22Rv1 (cell line): ENCODE results near the gene ZNF101.
A peak's percentile ranks its signal among the peaks of the same experiment; 100 is the strongest.

ENCODE experiments used
- H3K27ac ChIP-seq: fragments of 450-650 bp; 2 replicates; pipeline ENCODE4 v1.5.1; 2017
- ZFX ChIP-seq: fragments of 450-650 bp; IDR thresholded peaks from 2 replicates; pipeline ENCODE4 v1.6.1; 2017; ENCODE audit warnings: antibody characterized with exemption, borderline replicate concordance
- TF ChIP-seq, protein P1 (sequence below): fragments of 450-650 bp; IDR thresholded peaks from 2 replicates; pipeline ENCODE4 v1.5.1; 2017; ENCODE audit warnings: mild to moderate bottlenecking

ZNF101 gene

DNA sequence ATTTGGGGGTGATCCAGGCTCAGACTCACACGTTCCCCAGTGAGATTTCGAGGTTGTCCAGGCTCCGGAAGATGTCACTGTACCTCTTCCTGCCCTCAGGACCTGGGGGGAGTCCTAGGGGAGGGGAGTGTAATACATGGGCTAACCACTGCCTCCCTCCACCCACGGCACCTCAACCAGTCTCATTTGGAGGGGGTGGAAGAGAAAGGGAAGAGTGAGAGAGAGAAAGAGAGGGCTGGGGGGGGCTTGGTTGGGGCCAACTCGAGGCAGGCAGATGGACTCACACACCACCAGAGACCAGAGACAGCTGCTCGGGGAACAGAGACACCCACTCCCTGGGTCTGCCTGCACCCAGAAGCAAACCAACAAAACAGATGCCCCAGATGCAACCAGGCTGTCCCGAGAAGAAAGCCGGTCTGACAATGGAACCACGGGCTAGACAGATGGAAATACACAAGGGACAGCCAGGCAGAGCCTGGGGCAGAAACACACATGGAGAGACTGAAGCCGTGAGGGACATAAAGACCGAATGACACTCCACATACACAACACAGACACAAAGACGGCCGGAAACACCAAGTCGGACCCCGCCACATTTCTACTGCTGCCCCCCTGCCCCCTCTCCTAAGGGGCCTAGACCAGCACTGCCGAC is 26.0 kb upstream of the ZNF101 start:
- TF ChIP-seq, protein P1, sequence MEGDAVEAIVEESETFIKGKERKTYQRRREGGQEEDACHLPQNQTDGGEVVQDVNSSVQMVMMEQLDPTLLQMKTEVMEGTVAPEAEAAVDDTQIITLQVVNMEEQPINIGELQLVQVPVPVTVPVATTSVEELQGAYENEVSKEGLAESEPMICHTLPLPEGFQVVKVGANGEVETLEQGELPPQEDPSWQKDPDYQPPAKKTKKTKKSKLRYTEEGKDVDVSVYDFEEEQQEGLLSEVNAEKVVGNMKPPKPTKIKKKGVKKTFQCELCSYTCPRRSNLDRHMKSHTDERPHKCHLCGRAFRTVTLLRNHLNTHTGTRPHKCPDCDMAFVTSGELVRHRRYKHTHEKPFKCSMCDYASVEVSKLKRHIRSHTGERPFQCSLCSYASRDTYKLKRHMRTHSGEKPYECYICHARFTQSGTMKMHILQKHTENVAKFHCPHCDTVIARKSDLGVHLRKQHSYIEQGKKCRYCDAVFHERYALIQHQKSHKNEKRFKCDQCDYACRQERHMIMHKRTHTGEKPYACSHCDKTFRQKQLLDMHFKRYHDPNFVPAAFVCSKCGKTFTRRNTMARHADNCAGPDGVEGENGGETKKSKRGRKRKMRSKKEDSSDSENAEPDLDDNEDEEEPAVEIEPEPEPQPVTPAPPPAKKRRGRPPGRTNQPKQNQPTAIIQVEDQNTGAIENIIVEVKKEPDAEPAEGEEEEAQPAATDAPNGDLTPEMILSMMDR = no peak
- TF ChIP-seq ZFX = no peak
- peak overlapping the region; percentile 80 for H3K27ac ChIP-seq

DNA sequence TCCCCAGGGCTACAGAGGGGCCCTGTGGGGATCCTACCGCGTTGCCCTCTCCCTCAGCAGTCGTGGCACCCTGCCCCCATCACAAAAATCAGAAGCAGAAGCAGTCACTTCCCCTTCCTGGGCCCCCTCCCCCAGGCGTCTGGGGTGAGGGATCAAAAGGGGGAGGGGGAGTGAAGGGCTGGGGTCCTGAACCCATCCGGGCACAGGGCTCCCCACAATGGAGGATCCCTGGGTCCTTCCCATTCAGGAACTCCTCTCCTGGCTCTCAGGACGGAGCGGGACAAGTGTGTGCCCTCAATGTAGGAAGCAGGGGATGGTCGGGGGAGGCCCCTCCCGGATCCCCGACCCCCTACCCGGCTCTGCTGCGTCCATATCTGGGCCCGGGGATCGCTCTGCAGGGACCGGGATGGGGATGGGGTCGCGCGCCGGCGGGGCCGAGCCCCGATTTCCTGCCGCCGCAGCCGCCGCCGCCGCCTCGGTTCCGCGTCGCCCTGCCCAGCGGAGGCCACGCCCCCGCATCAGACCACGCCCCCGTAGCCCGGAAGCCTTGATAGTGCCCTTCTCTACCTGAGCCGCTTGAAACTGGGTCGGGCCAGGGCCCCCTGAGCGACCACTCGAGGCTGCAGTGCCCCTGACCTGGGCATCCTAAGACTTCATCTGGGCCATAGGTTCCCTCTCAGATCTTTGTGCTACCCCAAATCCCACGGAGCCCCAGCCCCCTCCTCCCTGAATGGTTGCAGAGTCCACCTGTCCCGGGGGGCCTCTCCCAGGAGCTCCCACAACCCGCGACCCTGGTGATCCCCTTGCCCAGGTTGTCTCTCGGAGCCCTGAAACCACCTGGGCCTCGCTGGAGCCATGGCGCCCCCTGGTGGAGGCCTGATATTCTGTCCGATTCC is 25.2 kb upstream of the ZNF101 start, which contains the start of gene GMIP:
Gene GMIP (minus strand): TSS at position 500 of the 896 bp plus-strand sequence. CDS start 128 bp downstream, at position 372.
- no peak for TF ChIP-seq ZFX
- TF ChIP-seq, protein P1 = peak; percentile 94

DNA sequence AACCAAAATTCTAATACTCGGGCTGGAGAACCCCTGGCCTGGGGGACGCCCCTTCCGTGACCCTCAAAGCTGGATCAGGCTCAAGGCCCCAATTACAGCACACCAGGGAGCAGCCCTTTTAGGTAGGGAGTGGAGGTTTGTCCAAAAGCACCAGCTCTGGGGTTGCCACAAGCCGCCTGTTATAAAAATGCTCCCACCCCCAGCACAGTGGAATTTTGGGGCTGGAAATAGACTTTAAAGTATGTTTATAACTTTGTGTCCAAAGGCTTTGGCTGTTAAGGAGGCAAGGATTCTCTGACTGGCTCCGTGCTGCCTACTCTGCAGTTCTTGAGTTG is 24.6 kb upstream of the ZNF101 start:
- TF ChIP-seq, protein P1 = peak; percentile 59
- no peak for TF ChIP-seq ZFX
- H3K27ac ChIP-seq = peak overlapping the region; percentile 80

More for the DNA sequence above, 25.2 kb upstream of the ZNF101 start, which contains the start of gene GMIP:
- H3K27ac ChIP-seq = peak within 1 kb of the TSS; percentile 80

DNA sequence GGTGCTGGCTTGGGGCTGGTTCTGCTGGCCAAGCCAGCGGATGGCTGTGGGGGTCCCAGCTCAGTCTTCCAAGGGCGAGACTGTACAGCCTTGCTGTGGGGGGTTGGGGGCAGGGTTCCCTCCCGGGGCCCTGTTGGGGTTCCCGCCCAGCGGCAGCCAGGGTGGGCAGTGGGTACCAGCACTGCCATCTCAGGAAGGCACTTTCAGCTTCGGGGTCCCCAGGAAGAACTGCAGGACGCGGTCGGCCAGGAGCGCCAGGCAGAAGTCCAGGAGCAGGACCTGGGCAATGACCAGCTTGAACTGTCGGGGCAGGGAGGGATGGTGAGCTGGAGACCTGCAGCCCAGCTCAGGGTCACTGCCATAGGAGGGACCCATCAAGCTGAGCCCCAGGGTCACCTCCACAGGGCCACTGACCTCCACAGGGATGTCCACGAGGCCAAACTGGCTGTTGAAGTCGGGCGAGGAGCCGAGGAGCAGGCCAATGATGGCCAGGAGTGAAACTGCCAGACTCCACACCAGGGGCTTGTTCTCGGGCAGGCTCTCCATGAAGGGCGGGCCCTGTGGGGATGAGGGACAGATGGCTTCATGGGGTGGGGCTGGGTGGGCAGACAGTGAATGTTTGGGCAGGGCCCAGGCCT is 23.3 kb upstream of the ZNF101 start:
- TF ChIP-seq, protein P1 = no peak
- no peak for TF ChIP-seq ZFX
- no peak overlapping the region for H3K27ac ChIP-seq

DNA sequence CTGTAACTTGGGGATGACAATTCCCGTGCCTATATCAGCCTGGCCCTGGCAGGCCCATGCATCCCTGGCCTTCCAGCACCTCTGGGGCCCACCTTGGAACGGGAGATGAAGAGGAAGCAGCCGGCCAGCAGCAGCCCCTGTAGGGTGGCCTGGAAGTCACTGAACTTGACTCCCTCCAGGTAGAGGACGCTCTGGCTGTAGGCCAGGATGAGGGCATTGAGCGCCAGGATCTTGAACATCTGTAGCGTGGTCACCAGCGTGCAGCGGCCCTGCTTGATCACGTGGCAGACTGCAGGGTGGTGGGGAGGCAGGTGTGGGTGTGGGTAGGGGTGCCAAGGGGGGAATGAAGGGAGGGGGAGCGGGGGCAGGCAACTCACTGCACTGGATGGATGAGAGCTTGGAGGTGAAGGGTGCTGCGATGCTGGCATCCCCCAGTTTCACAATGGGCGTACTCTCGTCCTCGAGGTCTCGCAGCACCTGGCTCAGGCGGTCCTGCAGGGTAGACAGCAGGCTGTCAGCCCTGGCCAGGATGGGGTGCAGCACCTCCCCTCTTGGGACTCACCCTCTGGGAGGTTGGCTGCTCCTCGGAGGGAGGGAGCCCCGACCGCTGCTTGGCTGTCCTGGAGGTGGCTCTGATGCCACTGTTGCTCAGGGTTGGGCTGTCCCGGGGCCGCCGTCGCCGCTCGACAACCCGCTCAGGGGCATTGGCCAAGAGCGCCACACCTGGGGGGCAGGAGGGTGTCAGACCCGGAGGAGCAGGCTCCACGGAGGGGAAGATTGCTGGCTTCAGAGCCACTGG is 21.4 kb upstream of the ZNF101 start:
- TF ChIP-seq ZFX = no peak
- TF ChIP-seq, protein P1 = no peak
- H3K27ac ChIP-seq = no peak overlapping the region

DNA sequence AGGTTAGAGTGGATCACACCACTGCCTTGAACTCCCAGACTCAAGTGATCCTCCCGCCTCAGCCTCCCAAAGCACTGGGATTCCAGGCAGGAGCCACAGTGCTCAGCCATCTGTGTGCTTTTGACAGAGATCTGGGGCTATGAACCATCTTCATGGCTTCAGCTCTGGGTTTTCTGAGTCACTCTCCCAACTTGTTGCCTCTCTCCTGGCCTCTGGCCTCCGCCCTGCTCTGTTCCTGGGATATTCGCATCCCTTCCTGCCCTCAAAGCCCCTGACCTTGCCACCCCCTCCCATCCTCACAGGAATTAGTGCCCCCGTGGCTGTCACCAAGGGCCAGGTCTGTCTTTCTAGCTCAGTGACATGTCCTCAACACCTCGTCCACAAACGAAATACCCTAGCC is 19.5 kb upstream of the ZNF101 start:
- no peak overlapping the region for H3K27ac ChIP-seq
- no peak for TF ChIP-seq ZFX
- TF ChIP-seq, protein P1 = no peak
